ENCODE results near the gene MAP3K9.

Gene MAP3K9

DNA sequence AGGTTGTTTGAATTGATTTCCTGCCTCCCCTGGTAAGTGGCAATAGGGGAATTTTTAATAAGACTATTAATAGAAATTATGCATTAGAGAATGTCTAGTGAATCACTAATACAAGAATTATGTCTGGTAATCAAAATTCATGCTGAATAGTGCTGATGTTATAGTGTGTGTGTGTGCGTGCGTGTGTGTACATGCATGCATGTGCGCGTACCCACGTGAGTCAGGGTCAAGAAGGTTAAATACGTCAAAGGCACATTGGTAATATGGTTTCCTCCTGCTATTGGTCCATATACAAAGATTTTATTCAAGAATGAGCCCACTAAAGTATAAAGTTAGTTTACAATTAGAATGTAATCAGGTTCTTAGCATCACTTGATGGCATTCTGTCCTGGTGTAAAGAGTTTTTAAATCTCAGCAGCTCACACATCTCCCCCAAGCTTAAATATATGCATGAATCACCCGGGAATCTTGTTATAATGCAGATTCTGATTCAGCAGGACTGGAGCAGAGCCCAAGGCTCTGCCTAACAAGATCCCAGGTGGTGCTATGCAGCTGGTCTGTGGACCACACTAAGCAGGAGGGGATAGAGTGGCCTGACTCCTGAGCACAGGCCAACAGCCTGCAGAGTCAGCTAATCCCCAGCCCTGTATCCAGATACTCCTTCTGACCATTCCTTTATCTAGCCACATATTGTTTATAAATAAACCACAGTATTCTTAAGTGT, 123.7 kb downstream of the MAP3K9 start:
- no peak for DNase-seq

DNA sequence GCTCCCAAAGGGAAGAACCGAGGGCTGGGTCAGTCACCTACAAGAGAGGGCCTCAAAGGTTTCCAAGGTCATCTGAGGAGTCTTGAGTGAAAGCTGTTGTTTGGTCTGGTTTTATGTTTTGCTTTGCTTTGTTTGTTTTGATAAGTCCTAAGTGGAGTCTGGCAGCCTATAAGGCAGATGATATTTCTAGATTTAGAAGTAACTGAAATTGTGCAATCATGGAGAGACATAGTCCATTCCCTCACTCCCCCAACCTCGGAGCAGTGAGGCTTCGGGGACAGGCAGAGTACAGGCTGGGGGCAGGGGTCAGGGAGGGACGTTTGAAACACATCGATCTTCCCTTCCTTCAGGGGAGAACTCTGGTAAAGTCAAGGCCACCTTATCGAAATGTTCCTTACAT, 125.3 kb downstream of the MAP3K9 start:
- DNase-seq, result no peak

DNA sequence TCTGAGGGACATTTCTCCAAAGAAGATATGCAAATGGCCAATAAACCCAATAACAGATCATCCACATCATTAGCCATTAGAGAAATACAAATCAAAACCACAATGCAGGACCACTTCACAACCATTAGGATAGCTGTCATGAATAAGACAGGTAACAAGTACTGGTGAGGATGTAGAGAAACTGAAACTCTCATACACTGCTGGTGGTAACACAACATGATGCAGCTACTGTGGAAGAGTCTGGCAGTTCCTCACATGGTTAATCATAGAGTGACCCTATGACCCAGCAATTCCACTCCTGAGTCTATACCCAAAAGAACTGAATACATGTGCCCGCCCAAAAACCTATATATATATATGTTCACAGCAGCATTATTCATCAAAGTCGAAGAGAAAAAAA, 128.6 kb downstream of the MAP3K9 start:
- no peak for DNase-seq

DNA sequence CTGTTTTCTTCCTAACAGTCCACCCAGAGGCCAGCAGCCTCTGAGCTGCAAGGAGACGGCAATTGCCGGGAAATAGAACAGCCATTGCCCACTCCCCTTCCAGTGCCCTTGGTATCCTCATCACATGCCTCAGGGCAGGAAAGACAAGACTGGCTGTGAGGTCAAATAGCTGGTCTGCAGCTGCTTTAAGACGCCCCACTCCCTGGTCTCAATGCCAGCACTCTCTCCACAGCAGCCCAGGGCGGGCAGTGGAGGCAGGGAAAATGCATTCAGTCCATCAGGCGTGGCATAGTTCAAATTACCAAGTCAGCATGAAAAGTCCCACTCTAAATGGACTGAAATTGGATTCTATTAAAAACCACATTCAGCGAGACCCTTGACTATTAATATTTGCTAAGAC, 132.0 kb downstream of the MAP3K9 start:
- DNase-seq, result no peak

All from suppressor macrophage treated with lipopolysaccharide for 4 hours (primary cell).